Measurements from ENCODE around the gene TMEM184A.
"Not testable (repeated sequence)": the region's sequence is repeated elsewhere in the genome, so short reads cannot be mapped to it uniquely, and the experiment has no call there.

The TMEM184A gene

DNA sequence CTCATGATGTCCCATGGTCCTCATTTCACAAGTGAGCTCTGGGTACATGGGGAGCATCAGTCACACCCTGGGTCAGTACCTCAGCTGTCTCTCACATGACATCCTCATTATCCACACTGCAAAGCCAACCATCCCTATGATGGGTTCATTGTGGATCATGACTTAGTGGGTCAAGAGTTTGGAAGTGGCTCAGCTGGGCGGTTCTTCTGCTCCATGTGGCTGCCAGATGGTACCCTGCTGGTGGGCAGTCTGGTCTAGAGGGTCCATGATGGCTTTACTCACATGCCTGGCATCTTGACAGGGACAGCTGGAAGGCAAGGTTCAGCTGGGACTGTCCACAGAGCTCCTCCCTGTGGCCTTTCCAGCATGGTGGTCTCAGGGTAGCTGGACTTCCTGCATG, 33.0 kb upstream of the TMEM184A start:
- no peak for DNase-seq

DNA sequence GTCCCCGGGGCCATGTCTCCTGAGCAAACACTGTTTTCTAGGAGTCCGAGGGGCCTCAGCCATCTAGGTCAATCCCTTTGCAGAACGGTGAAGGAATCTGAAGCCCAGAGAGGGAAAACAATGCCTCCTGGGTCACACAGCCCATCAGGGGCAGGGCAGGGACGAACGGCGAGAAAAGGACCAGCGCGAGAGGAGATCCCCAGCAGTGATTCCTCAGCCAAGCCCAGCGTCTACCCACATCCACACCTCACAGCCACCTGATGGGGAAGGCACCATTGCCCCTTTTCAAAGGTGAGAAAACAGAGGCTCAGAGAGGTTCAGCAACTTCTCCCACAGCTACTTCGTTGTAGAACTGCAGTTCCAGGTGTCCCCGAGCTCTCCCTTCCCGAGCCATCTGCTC, 31.7 kb upstream of the TMEM184A start:
- DNase-seq: no peak

DNA sequence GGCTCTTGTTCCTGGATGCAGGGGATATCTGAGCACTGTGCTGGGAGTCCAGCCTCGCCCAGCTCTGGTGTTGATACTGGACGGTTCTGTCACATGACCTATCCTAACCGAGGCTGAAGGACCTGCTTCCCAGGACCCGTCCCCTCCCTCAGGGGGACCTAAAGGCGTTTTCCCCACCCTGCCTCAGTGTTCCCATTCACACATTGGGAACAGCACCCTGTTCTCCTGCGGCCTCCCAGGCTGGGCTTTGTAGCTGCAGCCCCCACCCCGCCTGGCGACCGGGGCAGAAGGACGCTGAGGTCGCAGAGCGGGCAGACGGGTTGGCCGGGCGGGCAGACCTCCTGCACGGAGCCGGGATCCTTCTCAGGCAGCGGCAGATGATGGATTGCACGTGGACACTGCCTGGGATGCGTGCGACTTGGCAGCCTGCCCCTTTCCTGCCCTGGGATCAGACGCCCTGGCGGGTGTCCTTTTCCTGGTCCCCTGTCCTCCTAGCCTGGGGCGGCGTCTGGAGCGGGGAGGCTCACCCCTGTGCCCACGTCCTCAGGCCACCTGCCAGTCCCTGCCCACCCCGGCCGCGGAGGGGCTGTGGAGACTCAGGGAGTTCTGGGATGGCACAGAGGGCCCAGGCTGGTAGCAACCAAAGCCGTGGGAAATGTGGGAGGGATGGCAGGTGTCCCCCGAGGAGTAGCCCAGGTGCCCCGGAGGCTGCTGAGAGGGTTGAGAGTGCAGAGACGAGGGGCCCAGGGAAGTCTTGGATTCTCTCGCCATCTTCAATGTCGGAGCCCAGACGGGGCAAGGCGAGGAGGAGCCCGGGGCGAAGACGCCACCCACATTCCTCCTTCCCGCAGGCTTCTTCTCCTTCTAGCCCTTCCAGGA, 31.1 kb upstream of the TMEM184A start:
- DNase-seq: no peak

DNA sequence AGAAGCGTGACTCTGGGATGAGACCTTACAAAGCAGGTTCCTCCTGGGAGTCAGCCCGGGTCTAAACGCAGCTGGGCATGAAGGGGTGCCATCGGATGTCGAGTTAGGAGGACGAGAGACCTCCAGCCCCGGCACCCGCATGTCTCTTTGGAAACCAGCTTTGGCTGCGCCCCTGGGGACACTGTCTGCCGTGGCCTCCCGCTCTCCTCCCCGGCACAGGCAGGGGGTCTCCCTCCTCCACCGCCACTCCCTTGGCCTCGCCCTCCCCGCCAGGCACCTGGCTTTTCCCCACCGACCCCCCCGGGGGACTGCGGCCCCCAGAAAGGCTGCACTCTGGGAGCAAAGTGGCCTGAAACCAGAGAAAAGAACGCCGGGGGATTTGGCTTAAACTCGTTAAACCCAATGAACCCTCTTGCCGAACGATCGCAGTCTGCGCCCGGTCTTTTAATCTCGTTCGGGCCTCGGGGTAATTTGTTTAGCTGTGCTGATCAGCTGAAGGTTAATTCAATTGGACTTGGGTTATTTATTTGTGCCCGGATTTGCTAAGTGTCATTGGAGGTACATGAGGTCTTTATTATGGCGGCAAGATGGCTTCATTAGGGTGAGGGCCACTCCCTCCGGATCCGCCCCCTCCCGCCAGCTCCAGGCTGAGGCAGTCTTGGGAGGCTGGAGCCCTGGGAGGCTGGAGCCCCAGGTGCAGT, 30.3 kb upstream of the TMEM184A start:
- no peak for DNase-seq

DNA sequence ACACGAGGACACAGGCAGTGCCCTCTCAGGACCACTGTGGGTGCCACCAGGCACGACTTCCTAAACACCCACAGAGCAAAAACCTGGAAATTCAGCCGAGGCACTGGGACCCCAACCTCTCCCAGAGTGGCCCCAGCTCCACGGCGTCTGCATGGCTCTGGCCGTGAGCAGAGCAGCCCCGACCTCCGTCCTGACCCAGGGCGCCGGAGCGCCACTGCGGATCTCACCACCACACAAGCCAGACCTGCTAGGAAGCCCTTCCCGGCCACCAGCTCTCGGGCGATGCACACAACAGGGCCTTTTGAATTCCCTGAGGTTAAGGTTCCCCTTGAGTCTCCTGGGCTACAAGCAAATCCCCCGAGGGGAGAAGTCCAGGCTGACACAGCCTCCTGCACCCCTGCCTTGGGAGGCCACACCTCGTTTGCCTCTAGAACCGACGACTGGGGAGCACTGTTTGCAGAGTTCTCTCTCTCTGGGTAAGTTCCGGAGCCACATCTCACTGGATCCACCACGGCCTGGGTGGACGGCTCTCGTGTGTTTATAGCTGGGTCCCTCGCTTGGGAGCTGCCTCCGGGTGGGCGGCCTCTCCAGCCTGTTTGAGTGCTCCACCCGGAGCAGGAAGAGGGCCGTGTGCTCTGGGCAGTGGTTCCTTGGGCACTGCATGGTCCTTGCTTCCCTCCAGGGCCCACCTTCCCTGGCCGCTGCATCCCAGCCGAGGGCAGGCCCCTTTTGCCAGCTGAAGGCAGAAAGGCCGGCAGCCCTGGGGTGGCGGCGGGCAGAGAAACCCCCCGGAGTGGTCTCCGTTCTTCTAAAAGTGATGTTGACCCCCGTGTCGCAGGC, 29.4 kb upstream of the TMEM184A start:
- no peak for DNase-seq

DNA sequence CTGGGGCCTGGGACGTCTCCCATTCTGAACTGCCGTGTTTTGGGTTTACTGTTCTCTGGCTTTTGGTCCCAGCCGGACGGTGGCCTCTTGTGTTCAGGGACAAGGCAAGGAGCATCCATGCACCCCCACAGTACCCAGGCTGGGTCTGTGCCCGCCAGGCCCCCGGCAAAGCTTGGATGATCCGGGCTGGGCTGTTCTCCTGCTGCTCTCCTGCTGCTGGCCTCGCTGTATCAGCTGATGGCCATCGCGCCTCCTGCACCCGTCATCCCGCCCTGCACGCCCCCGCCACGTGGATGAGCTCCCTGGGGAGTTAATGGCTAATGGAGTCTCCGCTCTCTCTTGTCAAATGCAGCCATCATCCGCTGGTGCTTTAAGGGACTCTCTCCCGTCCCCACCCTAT, 28.7 kb upstream of the TMEM184A start:
- DNase-seq: no peak

DNA sequence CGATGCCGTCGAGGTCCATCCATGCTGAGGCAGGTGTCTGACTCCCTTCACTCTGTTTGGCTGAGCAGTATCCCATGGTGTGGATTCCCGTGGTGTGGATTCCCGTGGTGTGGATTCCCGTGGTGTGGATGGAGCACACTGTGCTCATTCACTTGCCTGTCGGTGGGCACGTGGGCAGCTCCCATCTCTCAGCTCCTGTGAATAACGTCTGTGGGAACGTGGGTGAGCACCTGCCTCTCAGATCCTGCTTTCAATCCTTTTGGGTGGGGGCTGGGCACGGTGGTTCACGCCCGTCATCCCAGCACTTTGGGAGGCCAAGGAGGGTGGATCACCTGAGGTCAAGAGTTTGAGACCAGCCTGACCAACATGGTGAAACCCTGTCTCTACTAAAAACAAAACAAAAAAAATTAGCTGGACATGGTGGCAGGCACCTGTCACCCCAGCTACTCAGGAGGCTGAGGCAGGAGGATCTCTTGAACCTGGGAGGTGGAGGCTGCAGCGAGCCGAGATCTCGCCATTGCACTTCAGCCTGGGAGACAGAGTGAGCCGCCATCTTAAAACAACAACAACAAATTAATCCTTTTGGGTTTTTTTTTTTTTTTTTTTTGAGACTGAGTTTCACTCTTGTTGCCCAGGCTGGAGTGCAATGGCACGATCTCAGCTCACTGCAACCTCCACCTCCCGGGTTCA, 27.4 kb upstream of the TMEM184A start:
- not testable (repeated sequence) for DNase-seq

DNA sequence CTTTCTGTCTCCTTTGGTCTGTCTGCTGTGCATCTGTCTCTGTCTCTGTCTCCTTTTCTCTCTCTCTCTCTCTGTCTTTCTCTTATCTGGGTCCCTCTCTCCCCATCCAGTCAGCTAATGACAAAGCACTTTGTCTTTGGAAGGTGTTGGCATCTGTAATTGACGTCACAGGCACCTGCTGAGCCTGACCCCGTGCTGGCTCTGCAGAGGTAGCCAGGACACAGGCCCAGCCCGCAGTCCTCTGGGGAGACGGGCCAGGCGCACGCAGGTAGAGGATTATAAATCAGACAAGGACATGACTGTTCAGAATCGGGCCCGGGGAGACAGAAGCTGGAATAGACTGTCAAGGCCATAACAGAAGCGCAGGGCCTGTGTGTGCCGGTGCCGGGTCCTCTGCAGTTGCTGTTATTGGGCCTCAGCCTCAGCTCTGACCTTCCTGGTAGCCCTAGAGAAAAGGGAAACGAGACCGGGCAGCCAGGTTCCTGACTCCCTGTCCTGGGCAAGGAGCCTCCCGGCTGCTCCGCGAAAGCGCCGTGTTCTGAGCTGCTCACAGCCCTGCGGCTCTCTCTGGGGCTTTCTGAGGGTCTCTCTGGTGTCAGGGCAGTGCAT, 24.5 kb upstream of the TMEM184A start:
- no peak for DNase-seq

DNA sequence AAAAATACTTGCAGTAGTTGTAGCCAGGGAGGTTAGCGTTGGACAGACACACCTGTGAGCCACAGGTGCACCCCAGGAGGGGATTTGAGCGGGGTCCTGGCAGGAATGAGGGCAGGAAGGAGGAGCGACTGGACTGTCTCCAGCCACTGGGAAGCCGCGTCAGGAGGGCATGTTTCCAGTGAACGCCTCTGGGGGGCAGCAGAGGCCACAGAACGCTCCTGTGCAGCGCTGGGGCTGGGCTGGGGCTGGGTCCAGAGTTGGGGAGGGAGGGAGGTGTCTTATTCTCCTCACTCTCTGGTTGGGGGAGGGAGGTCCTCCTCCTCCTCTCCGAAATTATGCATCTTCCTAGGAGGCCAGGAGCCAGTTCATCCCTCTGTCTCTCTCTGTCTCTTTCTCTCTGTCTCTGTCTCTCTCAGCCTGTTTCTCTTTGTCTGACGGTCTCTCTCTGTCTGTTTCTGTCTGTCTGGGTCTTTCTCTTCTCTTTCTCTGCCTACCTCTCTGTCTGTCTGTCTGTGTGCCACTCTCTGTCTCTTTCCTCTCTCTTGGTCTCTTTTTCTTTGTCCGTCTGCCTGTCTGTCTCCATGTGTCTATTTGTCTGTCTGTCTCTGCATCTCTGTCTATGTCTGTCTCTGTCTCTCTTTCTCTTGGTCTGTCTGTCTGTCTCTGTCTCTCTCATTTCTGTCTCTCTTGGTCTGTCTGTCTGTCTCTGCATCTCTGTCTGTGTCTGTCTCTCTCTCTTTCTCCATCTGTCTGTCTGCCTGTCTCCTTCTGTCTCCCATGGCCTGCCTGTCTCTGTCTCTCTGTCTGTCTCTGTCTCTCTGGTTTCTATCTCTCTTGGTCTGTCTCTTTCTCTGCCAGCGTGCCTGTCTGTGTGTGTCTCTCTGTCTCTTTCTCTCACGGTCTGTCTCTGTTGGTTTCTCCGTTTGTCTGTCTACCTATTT, 23.7 kb upstream of the TMEM184A start:
- peak; percentile 72 for DNase-seq

DNA sequence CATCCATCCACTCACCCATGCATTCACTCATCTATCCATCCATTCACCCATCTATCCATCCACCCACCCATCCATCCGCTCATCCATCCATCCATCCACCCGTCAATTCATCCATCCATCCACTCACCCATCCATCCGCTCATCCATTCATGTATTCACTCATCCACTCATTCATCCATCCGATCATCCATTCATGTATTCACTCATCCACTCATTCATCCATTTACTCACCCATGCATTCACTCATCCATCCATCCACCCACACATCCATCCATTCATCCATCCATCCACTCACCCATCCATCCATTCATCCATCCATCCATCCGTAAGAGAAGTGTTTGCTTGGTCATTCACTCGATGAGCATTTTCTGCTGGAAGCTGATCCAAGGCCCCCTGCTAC, 22.5 kb upstream of the TMEM184A start:
- DNase-seq: no peak

DNA sequence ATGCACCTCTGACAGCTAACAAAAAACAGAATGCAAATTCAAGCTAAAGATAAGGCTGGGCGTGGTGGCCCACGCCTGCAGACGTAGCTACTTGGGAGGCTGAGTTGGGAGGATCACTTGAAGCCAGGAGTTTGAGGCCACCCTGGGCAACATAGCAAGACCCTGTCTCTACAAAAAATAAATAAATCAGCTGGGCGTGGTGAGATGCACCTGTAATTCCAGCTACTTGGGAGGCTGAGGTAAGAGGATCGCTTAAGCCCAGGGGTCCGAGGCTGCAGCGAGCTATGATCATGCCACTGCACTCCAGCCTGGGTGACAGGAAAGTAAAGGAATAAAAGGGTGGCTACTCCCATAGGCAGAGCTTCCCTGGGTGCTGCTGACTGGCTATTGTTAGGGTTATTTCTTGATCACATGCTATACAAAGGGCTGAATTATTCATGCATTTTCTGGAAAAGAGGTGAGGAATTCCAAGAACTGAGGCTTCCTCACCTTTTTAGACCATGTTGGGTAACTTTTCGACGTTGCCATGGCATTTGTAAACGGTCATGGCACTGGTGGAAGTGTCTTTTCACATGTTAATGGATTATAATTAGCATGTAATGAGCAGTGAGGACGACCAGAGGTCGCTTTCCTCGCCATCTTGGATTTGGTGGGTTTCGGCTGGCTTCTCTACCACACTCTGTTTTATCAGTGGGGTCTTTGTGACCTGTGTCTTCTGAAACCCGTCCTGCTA, 20.7 kb upstream of the TMEM184A start:
- no peak for DNase-seq

DNA sequence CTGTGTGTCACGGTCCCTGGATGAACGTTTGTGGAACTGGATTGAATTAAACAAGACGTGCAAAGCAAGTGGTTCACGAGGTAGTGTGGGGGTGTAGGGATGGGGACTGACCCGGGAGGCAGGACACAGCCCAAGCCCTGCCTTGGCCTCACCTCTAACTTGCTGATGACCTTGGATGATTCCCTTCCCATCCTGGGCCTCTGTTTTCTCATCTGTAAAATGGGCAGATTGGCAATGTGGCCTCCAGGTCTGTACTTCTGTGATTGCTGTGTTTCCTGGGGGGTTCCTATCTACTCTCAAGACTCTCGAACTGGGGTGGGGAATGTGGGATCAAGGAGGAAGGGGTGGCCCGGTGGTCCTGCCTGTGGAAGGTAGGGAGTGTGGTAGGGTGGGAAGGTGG, 19.8 kb upstream of the TMEM184A start:
- no peak for DNase-seq

DNA sequence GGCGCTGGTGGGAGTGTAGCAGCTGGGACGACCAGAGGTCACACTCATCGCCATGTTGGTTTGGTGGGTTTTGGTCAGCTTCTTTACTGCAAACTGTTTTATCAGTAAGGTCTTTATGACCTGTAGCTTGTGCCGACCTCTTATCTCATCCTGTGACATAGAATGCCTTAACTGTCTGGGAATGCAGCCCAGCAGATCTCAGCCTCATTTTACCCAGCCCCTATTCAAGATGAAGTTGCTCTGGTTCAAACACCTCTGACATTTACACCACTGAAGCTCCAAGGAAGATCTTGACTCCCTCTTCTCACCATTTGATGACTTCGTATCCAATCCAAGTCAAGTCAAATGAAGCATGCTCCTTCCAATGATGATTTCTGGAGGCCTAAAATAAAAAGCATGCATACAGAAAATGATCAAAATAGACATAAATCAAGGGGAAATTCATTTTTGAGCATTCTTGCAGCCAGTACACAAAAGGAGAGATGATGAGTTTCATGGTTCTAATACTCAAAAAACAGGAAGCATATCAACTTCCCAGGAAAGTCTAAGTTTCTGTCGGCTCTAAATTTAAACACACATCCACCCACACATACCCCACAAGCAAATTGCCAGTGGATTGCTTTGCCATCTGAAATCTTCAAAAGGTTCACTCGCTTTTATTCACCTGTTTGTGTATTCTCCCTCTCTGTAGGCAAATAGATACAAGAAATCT, 16.3 kb upstream of the TMEM184A start:
- DNase-seq: no peak

DNA sequence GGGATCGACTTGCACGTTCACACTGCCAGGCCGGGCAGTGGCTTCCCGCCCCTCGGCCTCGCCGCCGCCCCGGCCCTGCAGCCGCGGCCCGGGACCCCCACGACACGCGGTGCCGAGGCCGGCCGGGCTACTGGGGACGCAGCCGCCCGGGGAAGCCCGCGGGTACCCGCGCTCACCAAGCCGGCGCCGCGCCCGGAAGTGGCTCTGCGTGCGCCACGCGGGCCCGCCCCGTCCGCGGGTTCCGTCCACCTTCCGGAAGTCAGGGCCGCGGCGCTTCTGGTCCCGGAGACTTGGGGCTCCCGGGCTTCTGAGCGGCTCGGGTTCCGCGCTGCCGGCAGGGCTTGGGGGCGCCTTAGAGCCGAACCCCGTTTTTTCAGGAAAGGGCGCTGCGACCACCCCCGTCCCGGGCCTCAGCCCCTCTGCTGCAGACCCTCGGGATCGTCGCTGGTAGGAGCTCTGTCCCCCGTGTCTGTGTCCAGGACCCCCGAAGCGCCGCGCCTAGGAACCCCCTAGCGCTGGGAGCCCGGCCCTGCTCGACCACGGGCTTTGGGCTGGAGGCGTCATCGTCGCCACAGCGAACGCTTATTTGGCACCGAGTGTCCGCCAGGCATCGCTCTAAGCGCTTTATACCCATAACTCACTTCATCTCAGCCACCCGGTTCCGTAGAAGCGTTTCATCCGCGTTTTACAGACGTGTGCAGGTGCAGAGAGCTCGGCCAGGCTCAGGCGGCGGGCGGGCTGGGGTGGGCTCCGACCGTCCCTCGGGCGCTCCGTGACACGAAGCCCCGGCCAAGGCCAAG, 14.0 kb upstream of the TMEM184A start, which contains the start of gene PSMG3:
PSMG3 (minus strand) TSS at position 200 of the 800 bp plus-strand sequence. CDS start 693 bp downstream, outside the sequence.
- peak; percentile 87 for DNase-seq

DNA sequence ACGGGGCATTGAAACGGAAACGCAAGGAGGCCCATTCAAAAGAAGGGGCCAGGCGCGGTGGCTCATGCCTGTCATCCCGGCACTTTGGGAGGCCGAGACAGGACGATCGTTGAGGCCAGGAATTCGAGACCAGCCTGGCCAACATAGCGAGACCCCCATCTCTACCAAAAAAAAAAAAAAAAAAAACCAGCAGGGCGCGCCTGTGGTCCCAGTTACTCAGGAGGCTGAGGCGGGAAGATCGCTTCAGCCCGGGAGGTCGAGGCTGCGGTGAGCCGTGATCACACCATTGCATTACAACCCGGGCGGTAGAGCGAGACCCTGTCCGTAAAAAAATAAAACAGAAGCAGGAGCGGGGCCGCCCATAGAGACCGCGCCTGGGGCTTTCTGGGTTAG, 13.4 kb upstream of the TMEM184A start:
- DNase-seq: no peak

DNA sequence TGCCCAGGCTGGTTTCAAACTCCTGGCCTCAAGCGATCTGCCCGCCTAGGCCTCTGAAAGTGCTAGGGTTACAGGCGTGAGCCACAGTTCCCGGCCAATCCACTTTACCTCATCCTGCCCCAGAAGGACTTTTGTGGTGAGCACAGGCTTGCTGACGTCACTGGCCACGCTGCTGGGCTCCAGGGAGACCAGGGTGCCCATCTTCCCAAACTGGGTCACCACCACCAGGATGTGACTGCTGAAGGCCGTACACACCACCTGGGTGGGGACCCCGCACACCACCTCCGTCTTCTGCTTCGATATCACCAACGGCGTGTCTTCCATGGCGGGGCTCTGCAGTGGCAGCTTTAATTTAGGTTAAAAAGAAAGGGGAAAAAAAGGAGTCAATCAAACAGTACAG, 13.0 kb upstream of the TMEM184A start:
- no peak for DNase-seq

DNA sequence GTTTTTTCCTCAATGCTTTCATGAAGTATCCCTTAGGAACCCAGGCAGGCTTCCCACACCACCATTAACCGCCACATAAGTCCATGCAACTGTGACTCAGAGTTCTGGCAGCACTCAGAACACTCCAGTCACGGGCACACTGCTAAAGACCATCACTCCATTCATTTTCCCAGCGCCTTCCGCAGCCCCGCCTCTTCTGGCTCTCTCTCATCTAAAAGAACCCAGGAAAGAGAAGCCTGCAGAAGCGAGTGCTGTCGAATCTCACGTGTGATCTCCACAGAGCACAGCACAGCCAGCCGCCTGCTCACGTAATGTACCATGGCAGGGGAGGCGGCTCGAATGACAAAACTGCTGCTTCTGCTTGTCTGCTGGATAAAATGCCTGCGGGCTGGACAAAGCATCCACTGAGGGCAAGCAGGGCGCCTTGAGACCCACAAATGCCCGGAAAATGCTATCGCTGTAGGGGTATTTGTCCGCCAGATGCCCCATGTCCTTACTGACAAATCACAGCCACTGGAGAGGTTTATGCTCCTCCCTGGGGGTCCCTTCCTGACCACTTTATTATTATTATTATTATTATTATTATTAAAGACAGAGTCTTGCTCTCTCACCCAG, 12.0 kb upstream of the TMEM184A start:
- no peak for DNase-seq

DNA sequence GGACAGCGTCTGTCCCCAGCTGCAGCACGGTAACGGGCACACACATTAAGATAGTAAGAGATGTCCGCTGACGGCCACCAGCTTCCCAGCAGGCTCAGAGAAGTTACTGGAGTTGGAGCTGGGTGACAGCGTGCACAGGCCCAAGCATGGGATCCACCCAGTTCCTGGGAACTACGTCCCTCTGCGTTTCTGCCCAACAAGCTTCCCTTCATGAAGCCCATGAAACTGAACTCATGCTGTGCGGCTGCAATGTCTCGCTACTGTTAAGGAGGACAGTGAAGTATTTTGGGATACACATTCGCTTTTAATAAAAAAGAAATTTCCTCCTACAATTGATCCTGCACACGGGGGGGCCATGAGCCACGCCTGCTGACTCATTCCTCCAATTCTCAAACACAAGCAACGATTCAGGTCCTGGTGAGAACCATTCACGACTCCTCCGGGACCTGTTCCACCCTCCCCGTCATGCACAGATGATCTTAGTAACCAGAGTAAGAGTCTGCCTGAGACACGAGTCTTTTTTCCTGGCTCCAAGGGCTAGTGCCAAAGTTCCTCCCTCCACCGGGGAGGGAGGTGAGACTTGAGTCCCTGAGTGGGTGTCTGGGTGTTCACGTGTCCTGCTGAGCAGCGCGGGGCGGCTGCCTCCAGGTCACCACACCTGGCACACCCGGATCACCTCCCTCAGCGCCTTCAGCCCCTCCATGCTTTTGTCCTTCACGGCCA, 11.2 kb upstream of the TMEM184A start:
- no peak for DNase-seq
